Fibroblast of skin of left quadriceps (primary cell): ENCODE measurements around the gene ABCG1.

Experiments
- DNase-seq, 2 experiments: peaks; one replicate each; pipeline ENCODE4 v3.0.0-alpha.2; 2013; ENCODE audit warnings: low read depth in 2 of 2

ABCG1 gene

DNA sequence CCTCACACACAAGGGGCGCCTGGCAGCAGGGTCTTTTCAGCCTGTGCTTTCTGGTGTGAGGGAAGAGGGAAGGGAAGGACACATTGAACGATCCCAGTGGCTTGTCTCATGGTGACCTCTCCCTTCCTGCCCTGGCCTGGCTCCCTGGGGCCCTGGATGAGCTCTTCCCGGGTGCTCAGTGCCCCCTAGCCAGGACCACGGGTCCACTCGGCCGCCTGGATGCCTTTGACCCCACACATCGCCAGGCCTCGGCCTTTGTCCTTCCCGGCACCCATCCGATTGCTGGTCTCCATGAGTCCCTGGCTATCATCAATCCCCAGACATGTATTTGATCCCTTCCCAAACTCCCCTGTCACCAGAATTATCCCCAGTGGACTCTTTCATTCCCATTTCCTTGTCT is 102.3 kb downstream of the ABCG1 start:
- no peak for DNase-seq

DNA sequence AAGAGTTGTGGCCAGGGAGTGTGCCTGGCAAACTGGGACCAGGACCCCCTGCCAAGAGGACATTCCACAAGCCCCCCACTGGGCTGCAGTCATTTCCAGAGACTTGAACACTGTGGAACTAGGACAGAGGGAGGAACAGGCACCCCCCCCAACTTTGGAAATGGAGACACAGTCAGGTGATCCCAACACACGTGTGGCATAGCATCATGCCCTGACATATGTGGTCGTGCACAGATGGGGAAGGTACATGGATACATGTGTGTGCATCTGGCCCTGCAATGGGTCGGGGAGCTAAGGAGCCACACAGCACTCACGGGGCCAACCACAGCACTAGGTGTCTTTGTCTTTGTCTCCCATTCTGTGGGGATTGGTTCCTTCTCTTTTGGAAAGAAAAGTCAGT is 102.9 kb downstream of the ABCG1 start:
- DNase-seq, result no peak

DNA sequence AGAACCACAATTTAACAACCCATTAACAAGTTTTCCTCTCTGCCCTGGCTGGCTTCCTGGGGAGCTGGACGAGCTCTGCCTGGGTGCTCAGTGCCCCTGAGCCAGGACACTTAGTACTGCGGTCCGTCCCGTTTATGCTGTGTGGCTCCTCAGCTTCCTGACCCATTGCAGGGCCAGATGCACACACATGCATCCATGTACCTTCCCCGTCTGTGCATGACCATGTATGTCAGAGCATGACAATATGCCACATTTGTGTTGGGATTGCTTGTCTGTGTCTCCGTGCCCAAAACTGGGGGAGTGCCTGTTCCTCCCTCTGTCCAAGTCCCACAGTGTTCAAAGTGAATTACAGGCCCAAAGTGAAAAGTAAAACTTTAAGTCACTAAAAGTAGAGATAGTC is 106.0 kb downstream of the ABCG1 start:
- no peak for DNase-seq

DNA sequence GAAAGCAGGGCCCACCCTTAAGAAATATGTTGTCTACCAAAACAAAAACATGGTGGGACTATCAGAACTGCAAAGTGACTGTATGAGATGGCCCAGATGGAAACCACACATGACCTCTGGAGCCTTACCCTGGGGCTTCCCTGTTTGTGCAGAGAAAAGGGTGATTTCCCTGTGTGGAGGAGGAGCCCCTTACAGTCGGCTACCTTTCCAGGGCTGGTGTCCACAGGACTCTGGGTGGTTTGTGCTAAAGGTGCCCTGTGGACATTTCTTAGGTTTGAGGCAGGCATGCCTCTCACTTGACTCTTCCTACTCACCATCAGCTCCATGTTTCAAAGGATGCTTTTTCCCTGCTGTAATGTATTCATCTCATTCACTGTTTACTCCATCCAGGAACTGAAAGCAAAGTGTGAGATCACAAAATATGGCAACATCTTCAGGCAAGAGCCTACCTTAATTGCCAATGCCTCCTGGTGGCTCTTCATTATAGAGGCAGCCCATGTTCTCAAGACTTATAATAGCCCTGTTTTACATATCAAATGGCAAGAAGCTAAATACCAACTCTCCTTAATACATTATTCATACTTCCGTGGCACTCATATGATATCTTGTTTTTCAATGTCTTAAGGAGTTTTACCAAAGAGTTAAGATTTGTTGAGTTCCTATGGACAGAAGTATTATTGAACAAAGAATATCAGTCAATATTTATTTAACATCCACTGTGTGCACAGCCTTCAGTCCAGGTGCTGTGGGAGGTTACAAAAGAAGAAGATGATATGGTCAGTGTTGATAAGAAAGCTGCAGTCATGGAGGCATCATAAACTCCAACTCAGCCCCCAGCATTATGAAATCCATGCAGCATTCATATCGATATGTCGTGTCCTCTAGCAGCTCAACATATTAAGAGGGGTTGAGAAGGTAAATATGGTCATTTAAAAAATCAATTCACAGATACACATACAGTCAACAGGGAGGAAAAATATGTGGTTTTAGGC is 111.7 kb downstream of the ABCG1 start:
- DNase-seq, result no peak

DNA sequence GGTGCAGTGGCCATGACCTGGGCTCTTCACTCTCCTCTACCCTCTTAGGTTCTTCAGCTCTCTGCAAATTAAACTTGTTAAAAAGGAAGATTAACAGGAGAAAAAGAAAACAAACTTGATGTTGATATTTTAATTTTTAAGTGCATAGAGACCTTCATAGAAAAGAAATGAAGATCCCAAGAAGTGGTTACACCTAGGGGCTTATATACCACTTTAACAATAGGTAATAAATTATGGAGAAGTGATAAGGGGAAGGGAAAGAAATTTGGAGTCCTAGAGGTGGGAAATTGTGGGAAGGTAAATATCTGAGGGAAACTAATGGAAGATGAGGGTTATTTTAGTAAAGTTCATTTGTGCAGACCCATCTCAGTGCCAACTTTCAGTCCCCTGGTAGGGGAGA is 112.7 kb downstream of the ABCG1 start:
- no peak for DNase-seq

DNA sequence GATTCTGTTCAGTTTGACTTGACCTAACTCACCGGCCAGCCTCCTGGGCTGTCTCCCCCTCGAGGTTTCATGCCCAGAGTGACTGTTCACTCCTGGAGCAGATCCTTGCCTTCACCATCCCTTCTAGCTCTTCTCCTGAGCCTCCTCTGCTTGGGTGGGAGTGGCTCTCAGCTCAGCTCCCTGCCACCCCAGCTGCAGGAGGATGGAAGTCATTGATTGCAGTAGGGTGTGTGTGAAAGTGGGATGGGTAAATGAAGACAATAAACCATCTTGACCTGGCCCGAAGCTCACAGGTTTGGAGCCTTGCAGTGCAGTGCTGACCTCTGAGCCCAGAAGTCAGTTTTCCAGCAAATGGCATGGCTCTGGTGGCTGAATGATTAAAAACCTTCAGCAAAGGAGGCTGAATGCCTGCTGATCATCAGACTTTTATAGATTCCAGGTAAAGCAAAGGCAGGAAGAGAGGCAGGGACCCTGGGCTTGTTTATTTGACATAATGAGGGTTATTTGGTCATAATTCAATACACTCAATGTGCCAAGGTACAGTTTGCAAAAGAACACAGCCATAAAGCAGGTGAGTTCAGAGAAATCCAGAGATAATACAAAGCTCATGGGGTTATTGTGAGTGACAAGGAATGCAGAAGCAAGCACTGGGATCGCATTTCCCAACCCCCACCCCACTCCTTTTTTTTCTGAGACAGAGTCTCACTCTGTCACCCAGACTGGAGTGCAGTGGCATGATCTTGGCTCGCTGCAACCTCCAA is 113.8 kb downstream of the ABCG1 start:
- no peak for DNase-seq

DNA sequence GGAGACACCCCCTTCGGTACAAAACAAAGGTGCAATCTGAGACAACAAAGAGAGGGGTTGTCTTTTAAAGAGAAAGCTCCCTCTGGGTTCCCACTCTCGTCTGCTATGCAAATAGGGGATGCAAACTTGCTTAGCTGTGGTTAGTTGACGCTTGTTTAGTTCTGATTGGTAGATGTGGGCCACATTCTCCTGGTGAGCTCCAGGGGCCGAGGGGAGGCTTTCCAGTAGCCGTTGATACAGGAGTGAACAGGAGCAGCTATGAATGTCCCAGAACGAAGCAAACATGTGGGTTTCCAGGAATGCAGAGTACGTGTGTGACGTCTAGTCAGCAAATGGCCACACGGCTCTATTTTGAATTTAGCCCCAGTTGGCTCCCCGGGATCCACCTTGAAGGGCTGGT is 117.1 kb downstream of the ABCG1 start:
- DNase-seq, result no peak

DNA sequence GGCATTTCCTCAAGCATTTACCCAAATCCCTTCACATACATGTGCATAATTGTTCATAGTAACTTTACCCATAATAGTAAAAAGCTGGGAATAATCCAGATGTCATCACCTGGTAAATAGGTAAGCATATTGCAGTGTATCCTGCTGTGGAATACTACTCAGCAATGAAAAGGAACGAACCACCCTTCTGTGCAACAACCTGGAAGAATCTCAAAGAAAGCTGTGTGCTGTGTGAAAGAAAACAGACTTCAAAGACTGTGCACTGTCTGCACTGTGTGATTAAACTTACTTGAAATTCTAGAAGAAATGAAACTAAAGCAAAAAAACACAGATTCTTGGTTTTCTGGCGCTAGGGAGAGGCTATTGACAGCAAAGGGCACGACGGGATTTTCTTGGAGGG is 118.3 kb downstream of the ABCG1 start:
- DNase-seq, result no peak

DNA sequence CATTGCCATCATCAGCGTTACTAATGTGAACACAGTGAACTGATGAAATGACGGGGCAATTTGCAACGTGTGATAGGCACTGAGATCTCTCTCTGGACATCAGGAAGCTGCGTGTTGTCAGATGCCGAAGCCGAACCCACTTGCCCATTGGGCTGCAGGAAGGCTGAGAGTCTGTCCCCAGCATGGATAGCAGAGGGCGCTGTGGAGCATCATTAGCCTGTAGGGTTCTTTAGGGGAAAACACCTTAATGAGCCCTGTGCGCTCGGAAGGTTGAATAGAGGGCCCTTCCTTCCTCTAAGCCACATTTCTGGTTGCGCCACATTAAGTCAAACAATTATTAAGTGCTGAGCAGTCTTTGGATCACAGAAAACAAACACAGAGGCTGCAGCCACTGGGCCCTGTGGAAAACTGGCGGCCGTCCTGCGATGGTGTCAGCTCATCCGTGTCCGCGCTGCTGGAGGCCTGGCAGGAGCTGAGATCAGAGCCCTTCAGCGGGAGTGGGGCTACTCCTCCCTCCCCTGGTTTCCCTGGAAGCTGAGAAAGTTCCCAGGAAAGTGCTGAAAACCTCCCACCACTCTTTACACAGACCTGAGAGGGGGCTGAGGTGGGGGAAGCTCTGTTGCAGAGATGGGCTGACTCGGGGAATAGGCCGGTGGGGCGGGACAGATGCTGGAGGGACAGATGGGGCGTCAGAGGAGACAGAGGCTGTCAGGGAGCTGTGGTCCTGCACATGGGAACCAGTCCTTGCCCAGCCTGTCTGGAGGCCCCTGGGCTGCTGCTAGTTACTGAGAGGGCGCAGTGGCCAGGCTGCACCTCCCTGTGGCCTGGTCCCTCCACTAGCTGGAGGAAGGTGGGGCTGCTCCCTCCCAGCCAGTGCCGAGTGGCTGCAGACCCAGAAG is 119.1 kb downstream of the ABCG1 start:
- DNase-seq, result peak in 1 of 2 experiments; percentile 3

DNA sequence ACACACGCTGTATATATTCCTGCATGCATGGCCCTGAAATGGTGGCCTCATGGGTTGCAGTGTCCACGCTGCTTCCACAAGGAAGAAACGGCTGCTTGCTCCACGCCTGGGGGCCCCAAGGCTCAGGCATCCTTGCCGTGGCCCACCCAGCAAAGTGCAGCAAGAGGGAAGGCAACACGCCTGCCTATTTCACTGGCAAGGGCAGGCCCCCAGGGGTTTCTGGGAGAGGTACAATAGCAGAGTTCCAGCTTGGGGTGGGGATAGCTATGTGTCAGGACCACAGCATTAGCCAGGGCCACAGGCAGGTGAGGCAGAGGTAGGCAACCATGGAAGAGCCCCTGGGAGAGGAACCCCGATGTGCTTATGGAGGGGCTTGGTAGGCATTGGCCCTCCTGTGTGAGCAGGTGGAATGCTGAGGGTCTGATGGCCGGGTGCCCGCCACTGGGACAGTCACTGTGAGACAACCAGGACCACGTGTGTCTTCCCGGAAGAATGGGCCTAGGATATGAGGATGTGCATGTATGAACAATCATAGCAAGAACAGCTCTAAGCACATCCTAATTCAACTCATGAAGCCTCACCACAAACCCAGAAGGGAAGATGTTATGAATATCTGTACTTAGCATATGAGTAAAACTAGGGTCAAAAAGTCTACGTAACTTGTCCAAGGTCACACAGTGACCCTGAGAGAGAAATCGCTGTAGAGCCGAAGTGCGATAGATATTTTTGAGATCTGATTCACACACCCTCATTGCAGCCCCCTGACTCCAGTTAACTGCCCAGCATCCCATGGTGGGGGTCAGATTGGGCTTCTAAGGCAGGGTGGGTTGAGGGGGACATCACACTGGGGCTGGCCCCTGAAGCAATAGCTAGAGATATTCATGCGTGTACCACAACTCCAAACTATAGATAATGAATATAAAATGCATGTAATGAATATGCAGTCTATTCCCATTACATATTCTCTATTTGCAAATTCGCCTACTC is 120.1 kb downstream of the ABCG1 start:
- DNase-seq, result no peak

DNA sequence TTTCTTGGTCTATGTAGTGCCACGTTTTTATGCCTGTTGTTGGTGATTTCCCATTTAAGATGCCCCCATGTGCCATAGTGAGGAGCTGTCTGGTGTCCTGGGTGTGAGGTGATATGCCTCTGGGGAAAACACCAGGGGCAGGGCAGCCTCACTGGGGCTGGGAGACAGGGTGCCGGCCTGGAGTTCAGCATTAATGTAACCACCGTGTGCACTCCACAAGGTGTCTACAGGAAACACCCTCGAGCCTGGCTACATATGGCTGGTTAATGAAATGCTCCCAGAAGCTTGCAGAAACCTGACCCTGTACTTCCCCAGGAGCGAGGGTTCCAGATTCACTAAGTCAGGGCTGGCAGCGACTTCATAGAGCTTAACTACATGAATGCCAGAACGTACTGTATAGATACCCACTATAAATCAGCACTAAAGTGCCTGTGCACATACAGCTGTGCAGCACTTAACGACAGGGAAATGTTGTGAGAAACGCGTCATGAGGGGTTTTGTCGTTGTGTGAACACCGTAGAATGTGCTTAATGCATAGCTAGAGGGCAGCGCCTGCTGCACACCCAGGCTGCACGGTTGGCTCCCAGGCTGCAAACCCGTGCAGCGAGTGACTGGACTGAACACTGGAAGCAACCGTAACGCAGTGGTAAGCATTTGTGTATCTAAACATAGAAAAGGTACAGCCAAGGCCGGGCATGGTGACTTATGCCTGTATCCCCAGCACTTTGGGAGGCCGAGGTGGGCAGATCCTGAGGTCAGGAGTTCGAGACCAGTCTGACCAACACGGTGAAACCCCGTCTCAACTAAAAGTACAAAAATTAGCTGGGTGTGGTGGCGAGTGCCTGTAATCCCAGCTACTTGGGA is 121.5 kb downstream of the ABCG1 start:
- DNase-seq, result no peak

DNA sequence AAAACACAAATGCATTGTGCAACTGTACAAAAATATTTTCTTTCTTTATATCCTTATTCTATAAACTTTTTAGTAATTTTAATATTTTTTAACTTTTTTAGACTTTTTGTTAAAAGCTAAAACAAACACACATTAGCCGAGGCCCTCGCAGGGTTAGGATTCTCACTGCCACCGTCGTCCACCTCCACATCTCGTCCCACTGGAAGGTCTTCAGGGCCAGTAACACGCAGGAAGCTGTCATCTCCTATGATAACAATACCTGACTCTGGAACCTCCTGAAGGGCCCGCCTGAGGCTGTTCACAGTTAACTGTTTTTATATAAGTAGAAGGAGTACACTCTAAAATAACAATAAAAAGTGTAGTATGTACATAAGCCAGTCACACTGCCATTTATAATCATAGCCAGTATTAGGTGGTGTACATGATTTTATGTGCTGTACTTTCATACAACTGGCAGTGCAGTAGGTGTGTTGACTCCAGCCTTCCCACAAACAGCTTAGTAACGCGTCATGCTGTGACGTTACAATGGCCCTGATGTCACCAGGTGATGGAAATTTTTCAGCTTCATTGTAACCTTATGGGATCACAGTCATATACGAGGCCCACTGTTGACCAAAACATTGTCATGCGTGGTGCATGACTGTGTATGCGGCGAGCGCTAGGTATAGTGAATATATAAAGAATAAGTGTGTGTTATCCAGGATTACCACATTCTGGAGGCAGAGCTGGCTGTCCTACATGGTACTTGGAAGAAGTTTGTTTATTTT is 123.0 kb downstream of the ABCG1 start:
- DNase-seq, result no peak

DNA sequence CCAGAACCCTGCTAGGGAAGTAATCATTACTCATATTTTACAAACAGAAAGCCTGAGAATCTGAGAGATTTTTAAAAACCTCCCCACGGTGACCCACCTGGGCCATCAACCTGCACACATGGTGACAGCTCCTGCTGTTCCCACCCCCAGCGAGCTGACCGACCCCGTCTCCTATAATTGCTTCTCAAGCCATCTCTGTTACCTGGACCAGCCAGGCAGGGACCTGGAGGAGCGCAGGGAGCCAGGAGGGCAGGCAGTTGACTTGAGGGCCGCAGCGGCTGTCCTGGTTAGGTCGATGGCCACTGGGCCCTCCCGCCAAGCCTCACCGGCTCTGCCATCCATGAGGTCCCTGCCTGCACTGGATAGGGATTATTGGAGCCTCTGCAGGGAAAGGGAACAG is 124.2 kb downstream of the ABCG1 start:
- no peak for DNase-seq

DNA sequence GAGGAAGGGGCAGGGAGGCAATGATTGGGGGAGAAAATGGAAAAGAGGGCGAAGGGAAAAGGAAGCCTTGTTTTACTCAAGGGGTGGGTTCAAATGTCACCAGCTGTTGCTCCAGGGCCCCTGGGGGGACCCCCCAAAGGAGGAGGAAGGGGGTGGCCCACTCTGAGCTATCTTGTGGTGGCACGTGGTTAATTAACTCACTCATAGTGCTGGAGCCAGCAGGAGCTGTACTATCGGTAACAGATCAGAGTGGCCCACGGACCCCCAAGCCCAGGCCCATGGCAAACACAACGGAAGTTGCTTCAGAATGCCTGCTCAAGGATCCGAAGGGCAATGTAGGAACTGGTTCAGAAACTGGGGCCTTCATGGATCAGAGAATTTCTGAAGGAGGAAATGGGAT is 124.6 kb downstream of the ABCG1 start:
- no peak for DNase-seq

DNA sequence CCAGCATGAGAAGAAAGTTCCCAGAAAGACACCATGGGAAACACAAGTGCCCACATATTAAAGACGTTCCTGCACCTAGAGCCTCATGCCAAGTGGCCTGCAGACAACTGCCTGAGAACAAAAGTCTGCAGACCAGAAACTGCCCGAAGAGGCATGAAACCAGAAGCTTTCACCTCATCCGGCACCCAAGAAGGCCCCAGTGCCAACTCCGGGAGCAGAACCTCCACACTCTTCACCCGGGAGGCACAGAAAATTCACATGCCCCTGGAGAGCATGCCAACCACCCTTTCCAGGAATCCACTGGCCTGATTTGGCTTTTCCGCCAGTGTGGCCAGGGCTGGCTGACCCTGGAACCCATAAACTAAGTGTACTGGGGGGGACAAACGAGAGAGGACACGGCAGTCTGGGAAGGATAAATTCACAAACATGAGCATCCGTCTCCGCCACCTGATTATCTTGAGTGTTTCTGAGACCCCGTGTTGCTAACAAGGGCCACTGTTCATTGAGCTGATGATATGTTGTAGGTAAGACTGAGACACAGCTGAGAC is 125.1 kb downstream of the ABCG1 start:
- DNase-seq, result no peak

DNA sequence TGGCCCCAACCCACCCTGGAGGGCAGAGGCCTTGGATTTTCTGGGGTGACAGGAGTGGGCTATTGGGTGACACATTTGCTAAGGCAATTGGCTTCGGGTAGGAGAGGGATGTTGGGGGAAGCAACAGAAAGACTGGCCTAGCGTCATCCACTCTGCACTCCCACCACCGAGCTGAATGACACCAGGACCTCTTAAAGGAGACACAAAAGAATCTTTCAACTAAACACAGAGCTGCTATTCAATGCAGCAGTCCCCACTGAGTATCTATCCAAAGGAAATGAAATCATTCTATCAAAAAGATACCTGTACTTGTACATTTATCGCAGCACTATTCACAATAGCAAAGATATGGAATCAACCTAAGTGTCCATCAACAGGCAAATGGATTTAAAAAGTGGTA is 125.7 kb downstream of the ABCG1 start:
- no peak for DNase-seq

DNA sequence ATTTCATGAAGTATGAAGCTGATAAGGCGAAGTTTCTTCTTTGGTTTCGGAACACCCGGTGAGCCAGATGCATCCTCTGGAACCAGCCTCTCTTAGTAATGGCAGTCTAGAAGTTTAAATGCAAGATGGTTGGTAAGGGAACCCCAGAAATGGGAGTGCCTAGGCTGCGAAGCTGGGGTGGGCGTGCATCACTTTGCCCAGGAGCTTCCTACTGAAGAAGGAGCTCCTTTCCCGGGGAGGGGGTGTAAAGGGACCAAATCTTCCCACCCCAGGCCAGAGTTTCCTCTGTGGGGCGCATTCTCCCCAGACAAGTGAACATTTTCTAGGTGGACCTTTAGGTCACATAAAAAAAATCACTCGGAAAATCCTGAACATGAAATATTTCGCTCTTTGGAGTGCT is 127.5 kb downstream of the ABCG1 start:
- no peak for DNase-seq
